Midbrain (tissue), 1 donor: ENCODE data around the gene POLR2C.
A peak's percentile ranks its signal among the peaks of the same experiment; 100 is the strongest.

ENCODE experiments used
- DNase-seq: peaks from one replicate; lab custom pipeline; 2025; lab: John Stamatoyannopoulos, UW

POLR2C gene

DNA sequence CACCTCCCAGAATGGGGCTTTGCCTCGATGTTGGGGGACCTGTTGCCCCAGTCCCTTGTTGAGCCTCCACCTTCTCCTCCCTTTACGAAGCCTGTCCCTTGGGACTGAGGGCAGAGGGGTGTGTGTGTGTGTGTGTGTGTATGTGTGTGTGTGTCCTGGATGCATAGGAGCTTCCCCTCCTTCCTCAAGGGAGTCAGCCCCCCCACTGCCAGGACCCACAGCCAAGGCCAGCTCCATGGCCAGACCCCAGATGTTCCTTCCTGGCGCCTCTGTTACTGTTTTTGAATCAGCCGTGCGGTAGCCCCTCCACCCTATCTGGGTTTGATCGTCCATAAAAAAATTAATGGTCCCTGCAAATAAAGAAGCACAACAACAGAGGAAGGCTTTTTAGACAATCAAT, 41.5 kb downstream of the POLR2C start:
- DNase-seq = no peak

DNA sequence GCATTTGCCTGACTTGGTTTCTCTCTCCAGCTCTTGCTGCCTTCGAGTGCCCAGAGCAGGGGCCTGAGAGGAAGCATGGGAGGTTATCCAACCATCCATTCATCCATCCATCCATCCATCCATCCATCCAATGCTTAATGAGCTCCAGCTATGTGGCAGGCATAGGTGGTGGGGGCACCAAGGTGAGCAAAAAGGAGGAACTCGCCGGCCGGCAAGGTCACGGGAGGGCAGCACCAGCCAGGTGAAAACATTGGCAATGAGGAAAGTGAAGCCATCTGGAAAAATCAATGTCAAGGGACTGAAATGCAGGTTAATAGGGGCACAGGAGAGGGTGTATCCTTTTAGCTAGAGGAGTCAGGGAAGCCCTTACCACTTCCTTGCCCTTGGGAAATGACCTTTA, 42.0 kb downstream of the POLR2C start:
- no peak for DNase-seq

DNA sequence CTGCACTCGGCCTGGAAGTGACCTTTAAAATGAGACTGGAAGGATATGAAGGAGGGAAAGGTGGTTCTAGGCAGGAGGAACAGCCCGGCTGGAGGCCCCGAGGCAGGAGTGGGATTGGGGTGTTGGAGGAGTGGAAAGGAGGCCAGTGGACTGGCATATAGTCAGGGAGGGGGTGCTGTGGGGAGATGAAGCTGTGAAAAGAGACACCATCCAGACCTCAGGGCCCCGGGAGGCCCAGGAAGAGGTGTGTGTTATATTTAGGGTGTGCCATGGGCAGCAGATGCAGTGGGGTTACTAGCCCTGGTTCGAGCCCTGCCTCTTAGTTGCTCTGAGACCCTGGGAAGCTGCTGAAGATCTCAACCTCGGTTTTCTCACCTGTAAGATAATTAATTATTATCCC, 42.7 kb downstream of the POLR2C start:
- no peak for DNase-seq

DNA sequence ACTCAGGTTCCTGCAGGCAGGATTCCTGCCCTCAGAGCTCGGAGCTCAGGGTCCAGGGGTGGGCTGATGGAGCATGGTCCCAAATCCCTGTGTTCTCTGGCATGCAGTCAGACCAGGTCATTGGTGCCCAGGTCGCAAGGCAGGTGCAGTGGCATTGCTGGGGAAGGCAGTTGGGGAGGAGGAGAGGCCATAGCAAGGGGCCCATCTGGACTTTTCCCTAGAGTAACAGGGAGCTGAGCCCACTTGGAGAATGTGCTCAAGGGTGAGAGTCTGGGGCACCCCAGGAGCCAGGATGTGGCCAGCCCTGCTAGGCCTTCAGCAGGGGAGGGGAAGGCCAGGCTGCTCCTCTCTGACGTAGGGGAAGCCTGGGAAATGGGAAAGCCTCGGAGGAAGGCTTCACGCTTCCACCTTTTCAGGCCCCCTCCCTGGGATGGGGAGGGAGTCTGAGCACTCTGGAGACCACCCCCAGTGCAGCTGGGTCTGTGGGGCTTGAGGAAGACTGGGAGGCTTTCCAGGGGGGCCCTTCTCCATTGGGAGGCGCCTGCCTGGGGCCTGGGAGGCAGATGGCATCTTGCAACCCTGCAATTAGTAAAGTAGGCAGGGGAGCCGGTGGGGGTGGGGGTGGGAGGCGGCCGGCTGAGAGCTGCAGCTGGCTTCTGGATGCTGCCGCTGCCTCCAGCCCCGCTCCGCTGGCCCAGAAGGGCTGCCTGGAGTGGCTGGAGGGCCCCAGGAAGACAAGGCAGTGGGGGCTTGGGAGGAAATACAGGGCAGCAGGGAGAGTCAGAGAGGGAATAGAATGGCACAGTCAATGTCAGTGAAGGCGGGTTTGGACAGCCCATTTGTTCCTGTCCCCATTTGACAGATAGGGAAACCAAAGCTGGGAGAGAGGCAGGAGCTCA, 44.9 kb downstream of the POLR2C start:
- DNase-seq = no peak

DNA sequence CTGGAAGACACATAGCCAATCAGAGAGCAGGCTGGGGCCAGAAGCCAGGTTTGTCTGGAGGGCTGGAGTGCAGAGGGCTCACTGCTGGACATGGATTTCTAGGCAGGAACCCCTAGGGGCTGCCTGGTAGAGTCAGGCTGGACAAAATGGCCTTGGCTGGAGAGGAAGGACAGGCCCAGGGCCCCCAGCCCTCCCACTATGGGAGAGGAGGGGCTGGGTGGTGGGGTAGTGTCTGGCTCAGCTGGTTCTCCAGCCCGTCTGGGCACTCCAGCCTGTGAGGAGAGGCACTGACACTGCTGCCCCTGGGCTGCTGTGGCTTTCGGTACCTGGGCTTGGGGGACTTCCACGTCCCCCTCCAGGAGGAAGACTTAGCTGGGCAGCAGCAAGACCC, 45.6 kb downstream of the POLR2C start:
- no peak for DNase-seq

DNA sequence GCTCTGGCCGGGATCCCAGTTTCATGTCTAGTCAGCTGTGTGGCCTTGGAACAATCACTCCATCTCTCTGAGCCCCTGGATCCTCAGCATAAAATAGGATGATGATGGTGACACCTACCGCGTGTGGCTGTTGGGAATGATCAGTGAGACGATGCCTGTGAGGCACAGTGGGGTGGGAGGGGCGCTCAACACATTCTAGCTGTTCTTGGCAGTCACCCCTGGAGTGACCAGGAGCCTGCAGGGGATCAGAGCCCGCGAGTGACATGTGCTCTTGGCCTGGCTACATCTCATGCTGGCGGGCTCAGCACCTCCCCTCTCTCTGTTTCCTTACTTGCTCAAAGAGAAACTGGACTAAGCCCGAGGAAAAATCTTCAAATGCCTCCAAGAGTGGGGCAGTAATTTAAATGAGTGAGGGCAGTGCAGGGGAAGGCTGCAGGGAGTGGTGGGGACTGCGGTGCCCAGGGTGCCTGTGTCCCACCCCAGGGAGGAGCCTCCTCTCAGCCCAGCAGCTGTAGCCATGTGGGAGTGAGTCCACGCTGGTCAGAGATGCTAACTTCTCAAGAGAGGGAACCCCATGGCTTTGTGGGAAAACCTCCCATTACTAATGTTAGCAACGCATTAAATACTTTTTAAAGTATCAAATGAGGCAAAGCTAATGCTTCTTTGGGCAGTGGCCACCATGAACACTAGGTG, 46.9 kb downstream of the POLR2C start:
- no peak for DNase-seq

DNA sequence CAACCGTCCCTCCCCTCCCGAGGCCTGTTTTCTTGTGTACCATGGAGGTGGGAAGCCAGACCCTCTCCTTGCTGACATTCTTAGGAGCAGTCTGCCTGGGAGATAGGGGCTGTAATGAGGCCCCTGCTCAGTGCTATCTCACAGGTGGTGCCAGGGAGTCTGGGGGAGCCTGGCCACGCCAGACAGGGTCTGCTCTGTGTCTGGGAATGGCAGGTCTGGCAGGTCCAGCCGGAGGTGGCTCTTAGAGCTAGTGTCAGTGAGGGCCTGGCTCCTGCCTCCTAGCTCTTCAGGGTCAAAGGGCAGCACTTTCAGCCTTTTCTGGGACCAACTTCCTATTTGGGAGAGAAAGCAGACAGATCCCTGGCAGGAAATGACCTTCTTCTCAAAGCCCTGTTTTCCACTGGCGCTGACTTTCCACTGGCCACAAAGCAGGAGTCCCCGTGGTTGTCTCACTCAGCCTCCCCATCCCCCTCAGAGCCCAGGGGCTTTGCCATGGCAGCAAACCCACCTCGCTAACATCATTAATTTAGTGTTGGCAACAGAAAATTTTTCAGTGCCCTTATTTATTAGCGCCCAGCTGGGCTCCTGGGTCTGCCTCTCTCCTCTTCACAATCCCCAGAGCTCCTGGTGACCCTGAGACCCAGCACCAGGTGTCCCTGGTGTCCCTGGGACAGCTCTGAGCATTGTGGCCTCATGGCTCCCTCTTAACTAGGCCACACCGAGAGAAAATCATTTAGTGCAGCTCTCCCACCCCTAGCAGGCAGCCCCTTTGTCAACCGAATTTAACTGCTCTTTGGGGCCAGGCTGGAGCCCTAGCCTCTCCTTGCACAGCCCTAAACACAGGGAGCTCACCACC, 47.8 kb downstream of the POLR2C start:
- no peak for DNase-seq

DNA sequence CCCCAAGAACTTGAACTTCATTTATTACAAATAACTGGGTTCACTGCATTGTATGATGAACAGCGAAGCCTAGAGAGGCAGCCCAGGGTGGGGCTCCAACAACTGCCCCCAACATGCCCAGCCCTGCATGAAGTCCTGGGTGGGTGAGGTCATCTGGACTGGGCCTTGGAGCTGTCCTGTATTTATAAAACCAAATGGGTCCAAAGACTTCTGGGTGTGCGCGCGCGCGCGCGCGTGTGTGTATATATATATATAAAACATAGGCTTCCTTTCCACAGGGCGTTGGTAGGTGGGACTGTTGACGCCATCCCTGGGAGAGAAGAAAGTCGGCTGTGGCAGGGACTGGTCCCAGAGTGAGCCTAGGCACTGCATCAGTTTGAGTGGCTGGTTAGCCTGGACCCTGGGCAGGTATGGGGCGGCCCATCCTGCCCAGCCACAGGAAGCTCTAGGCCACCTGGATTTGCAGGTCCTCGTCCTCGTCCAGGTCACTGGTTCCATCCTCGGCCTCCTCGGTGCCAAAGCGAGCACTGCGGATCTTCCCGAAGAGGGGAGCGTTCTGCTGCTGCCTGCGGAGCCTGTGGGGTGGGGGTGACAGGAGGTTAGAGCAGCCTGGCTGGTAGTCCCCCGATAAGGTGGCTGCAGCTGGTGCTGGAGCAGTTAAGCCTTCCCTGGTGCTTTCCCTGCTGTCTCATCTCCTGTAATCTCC, 50.0 kb downstream of the POLR2C start:
- DNase-seq = no peak

DNA sequence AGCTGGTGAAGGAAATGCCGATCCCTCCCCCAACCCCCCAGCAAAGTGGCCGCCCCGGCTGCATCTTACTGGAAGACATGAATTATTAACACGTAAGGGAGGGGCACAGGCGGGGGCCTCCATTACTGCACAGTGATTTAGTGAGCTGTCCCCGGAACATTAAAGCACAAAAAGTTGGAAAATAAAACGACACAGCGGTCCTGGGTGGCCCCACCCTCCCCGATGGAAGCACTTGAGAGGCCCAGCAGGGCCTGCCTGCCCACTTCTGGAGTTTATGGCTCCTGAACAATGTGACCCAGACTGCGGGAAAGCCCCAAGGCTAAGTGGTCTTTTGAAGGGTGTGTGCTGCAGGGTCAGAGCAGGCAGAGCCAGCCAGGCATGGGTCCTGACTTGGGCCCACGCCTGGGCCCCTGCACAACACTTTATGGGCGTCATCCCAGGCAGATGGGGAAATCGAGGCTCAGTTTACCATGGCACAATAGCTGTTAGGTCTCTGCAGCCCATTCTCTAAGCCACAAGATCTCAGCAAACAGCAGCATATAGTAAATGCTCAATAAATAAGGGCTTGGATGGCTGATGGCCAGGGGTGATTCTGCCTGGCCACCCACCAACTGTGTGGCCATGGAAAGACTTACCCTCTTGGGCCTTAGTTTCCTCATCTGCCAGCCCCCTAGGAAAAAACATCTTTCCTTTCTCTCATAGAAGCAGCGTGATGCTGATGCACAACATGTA, 51.1 kb downstream of the POLR2C start:
- no peak for DNase-seq

DNA sequence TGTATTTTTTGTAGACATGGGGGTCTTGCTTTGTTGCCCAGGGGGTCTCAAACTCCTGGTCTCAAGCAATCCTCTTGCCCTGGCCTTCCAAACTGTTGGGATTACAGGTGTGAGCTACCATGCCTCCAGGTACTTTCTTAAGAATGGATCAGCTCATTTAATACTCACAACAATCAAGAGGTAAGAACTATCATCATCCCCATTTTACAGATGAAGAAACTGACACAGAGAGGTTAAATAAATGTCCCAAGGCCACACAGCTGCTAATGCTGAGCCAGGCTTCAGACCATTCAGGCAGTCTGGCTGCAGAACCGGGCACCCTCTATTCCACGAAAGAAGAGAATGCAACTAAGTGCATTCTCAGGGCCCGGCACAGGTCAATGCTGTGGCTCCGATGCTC, 51.9 kb downstream of the POLR2C start:
- DNase-seq = no peak

DNA sequence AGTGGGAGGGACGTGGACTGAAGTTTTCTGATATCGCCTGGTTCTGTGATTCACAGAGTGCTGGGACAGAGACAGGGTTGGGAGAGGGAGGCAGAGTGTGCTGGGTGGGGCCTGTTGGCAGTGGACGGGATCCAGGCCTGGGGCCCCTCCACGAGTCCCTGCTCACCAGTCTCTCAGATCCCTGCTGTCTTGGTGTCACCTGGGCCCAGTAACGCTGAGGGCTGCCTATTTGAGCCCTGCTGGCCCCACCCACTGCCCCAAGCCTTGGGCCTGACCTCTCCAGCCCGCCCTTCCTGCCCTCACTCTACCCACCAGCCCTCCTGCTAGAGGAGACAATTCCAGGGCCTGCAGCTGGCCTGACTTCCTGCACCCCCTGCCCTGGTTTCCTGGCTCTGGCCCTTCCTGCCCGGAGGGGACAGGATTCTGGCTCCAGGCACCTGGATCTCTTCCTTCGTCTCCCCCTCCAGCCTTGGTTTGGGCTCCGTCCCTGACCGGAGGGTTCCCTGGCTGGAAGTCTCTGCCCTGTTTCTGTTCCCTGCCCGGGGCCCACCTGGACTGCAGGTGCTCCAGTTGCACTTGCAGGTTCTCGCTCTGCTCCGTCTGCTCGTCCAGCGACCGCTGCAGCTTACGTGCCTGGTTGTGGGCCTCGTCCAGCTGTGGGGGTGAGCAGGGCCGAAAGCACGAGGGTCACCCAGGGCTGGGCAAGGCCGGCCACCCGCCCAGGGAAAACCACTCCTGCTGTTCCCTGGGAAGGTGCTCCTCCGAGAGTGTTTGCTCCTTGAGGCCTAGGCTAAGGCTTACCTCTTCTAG, 52.5 kb downstream of the POLR2C start:
- DNase-seq = no peak

DNA sequence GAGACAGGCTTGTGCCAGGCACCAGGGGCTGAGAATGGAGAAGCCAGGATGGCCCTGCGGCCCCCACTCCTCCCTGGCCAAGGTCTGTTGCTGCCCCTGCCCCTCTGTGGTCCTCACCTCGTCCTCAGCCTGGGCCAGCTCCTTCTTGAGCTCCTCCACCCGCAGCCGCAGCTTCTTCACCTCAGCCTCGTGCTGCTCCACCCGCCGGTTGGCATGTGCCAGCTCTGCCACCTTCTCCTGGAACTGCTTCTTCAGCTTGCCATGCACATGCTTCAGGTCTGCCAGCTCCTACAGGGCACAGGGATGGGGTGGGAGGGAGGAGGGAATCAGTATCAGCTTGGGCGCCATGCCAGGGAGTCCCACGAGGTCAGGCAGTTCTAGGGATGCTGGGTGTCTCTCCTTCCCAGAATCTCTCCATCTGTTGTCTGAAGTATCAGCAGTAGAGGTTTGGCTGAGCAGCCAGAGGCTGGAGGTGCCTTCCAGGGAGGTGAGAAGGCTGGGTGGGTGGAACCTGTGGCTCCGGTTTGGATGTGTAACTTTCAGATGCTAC, 53.8 kb downstream of the POLR2C start:
- DNase-seq = no peak

DNA sequence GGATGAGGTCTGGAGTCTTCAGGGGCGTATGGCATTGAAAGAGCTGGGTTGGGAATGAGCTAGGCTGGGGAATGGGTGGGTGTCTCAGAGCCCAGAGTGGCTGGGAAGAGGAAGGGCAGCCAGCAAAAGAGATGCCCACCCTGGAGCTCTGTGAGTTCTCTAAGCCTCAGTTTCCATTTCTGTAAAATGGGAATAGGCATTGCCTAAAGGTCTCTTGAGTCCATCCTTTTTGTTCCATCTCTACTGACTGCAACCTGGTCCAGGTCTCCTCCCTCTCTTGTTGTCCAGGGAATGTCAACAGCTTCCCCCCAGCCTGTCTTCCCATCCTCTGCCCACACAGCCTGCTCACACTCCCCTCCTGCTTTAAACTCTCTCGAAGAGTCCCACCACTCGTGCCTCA, 54.3 kb downstream of the POLR2C start:
- no peak for DNase-seq

DNA sequence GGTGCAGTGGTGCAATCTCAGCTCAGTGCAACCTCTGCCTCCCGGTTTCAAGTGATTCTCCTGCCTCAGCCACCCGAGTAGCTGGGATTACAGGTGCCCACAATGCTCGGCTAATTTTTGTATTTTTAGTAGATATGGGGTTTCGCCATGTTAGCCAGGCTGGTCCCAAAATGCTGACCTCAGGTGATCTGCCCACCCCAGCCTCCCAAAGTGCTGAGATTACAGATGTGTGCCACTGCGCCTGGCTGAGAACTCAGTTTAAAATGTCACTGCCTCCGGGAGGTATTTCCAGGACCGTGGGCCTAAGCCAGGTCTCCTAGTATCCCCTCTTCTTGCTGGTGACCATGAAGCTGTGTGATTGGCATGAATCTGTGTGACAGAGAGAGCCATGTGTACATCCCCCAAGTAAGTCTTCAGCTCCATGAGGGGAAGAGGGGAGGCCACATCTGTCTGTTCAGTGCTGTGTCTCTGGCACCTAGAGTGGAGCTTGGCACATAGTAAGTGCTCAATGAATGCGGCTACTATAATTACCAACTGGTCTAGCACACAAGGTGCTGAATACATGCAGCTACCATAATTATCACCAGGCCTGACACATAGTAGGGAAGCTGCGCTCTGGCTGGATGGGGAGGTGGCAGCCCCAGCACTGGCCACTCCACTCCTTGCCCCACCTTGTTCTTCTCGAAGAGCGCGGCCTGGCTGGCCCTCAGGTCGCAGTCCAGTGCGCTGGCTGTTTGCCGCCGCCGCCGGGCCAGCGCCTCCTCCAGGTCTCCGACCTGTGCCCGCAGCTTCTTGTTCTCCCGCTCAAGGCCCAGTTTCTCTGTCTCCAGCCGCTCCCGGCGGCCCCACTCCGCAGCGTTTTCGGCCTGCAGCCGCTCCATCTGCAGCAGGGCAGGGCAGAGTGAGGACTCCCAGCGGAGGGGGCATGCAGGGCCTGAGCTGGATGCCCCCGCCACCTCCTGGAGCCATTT, 55.2 kb downstream of the POLR2C start:
- no peak for DNase-seq

DNA sequence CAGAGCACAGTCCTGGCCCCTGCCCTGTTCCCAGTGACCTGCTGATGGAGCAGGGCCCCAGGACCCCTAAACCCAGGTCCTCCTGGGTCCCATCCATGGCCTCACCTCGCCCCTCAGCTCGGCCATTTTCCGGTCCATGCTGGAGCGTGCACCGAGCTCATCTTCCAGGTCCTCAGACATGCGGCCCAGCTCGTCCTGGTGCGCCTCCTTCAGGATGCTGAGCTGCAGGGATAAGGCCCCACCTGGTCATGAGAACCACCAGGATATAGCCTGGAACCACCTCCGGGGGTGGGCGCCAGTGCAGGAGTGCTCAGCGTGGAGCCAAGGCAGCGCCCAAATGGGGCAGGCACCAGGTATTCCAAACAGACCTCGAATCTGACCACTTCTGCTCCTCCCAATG, 56.0 kb downstream of the POLR2C start:
- no peak for DNase-seq

DNA sequence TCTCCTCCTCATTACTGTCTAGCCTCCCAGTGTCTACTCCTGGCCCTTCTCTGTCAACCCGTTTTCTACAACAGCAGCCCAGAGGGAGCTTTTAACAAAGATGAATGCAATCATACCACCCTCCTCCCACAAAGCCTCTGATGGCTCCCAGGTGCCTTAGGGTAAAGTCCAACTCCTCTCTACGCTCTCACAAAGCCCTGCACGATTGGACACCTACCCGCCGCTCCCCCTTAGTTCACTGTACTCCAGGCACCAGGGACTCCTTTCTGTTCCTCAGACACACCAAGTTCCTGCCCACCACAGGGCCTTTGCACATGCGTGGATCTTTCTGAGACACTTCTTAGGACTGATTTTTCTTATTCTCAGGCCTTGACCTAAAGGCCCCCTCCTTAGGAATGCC, 56.4 kb downstream of the POLR2C start:
- no peak for DNase-seq

DNA sequence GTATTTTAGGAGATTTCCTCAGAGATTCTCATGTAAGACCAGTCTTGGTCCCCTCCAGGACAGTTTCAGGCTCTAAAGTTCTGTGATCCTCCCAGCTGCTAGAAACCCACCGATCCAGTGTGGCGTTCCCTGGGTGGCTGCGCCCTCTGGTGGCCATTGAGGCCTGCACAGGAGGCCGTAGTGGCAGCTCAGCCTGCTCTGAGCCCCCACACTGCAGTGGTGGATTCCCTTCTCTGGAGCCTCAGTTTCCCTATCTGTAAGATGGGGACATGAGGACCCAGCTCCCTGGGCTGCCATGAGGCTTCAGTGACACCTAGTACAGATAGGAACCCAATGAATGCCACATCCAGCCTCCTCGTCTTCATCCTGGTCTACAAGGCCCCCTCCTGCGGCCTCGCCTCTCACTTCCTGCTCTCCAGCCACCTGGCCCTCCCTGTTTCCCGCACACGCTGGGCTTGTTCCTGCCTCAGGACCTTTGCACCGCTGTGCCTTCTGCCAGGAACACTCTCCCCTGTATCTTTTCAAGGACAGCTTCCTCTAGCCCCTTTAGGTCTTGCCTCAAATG, 57.4 kb downstream of the POLR2C start:
- peak; percentile 80 for DNase-seq
